ENCODE data around the gene KCNJ13. TPM values are rescaled to one million over a fixed set of nuclear protein-coding genes. Genes with fewer than 3 reads are reported as not detected.
A peak's percentile ranks its signal among the peaks of the same experiment; 100 is the strongest.

KCNJ13 gene
- total RNA-seq, 2 experiments from 2014 or later = not detected

GRCh38 chr2:232767866-232768265, 8.5 kb downstream of the KCNJ13 start:
- intact Hi-C loops (cut with micrococcal nuclease; ENCODE audit: unreplicated experiment) = loop anchor here (5.0 to 10.0 kb wide), 2 partner anchors 79 to 287 kb away; no protein-coding TSS in a partner anchor
- POLR2A ChIA-PET = interaction anchor here (0.7 to 2.9 kb wide), 2 partner anchors 9 to 582 kb away, joined by 3 to 13 read pairs; no protein-coding TSS in a partner anchor
- peaks cover 55% of the 10 kb centered on the region for H3K36me3 ChIP-seq (ENCODE audit: insufficient read depth, low read length)

DNA sequence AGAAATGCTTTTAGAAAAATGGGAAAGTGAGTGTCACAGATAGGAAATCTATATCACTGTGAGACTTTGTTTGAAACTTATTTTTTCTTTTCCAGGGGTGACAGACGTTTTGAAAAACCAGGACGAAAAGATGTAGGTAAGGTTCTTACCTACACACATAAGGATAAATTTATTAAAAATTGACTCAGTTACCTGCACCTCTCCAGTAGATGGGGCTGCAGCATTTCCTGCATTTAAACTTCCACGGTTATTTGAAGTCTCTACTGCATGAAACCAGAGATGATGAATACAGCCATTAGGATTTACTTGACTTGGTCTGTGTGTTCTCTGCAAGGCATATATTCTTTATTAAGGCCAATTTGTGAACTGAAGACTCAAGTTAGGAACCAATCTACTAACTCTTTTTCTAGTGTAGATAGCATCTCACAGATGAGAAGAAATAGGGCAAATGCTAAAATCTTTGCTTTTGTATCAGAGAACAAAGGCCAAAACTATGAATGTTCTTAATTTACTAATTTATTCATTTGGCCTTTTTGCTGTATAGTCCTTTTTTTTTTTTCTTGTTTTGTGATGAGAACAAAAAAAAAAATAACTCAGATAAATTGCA, 15.0 kb downstream of the KCNJ13 start:
- Histone ChIP-seq H3K9me3 (ENCODE audit: low read length) (no peaks in the 10 kb centered on the region), H3K4me2 (ENCODE audit: low read length) (no peak overlapping the region), H4K20me1 (ENCODE audit: insufficient read depth, low read length) (no peaks in the 10 kb centered on the region), H3K36me3 (ENCODE audit: insufficient read depth, low read length) (peaks cover 66% of the 10 kb centered on the region), H3K79me2 (ENCODE audit: insufficient read depth, low read depth, low read length) (no peaks in the 10 kb centered on the region), H2AFZ (ENCODE audit: low read length) (no peak overlapping the region), H3K9me2 (ENCODE audit: insufficient read depth, low read length) (no peaks in the 10 kb centered on the region), H3K27ac (ENCODE audit: low read depth, low read length, poor library complexity, severe bottlenecking) (no peak overlapping the region), H3K4me1 (ENCODE audit: insufficient read depth, low read length, poor library complexity, severe bottlenecking) (no peaks in the 10 kb centered on the region), H3K4me3 (ENCODE audit: low read depth, low read length, poor library complexity, severe bottlenecking) (no peak overlapping the region)
- intact Hi-C loops (cut with micrococcal nuclease; ENCODE audit: unreplicated experiment) = loop anchor here (2.0 to 10.0 kb wide), 2 partner anchors 293 to 489 kb away; partner anchors contain the start of gene ATG16L1
- ChIA-PET CTCF (ENCODE audit: unreplicated experiment) (no interaction called here), POLR2A (interaction anchor here (0.6 to 0.7 kb wide), 2 partner anchors 21 to 182 kb away, joined by 3 read pairs; no protein-coding TSS in a partner anchor)
- no TSS peak for BruUV-seq (replicated peaks)
- TF ChIP-seq EZH2phosphoT487 (IDR thresholded peaks at IDR 0.05; ENCODE audit: borderline replicate concordance, low read depth, low read length) (no peak), CTCF (conservative IDR thresholded peaks at IDR 0.05; ENCODE audit: low read length) (peak; percentile 95)
- DNase-seq (ENCODE audit: low spot score) = peak; percentile 70

More at GRCh38 chr2:232767866-232768265, 8.5 kb downstream of the KCNJ13 start:
- BruUV-seq (replicated peaks) = no TSS peak
- no peaks in the 10 kb centered on the region for H3K9me2 ChIP-seq (ENCODE audit: insufficient read depth, low read length)
- CTCF ChIA-PET (ENCODE audit: unreplicated experiment) = no interaction called here
- H2AFZ ChIP-seq (ENCODE audit: low read length) = no peak overlapping the region
- peaks cover 23% of the 10 kb centered on the region for H3K4me1 ChIP-seq (ENCODE audit: insufficient read depth, low read length, poor library complexity, severe bottlenecking)
- no peaks in the 10 kb centered on the region for H3K9me3 ChIP-seq (ENCODE audit: low read length)
- DNase-seq (ENCODE audit: low spot score) = no peak
- H3K4me3 ChIP-seq (ENCODE audit: low read depth, low read length, poor library complexity, severe bottlenecking) = no peak overlapping the region
- no peak overlapping the region for H3K27ac ChIP-seq (ENCODE audit: low read depth, low read length, poor library complexity, severe bottlenecking)
- 0 out of 2 replicates have a peak, but pooled peaks cover 2% of the 10 kb centered on the region for H3K79me2 ChIP-seq (ENCODE audit: insufficient read depth, low read depth, low read length)
- no peak overlapping the region for H3K4me2 ChIP-seq (ENCODE audit: low read length)
- no peaks in the 10 kb centered on the region for H4K20me1 ChIP-seq (ENCODE audit: insufficient read depth, low read length)
- TF ChIP-seq CTCF (conservative IDR thresholded peaks at IDR 0.05; ENCODE audit: low read length) = no peak
- TF ChIP-seq EZH2phosphoT487 (IDR thresholded peaks at IDR 0.05; ENCODE audit: borderline replicate concordance, low read depth, low read length) = no peak

DNA sequence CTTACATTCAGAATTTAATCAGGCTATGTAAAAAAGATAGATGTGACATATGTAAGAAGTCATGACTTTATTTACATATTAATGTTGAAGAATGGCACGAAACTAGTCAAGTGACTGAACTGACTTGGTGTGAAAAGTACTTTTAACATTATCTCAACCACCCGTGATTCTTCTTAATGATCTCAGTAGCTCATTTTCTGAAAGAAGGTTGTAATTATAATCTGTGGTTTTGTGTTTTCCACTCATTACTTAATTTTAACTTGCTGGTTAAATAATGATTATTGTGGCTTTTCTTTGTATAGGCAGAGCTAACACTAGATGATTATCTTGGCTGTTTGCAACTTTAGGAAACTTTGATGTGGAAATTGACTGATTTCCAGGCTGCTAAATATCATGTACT, 18.5 kb downstream of the KCNJ13 start:
- Histone ChIP-seq H3K4me3 (ENCODE audit: low read depth, low read length, poor library complexity, severe bottlenecking) (no peak overlapping the region), H2AFZ (ENCODE audit: low read length) (no peak overlapping the region), H3K27ac (ENCODE audit: low read depth, low read length, poor library complexity, severe bottlenecking) (no peak overlapping the region), H3K4me1 (ENCODE audit: insufficient read depth, low read length, poor library complexity, severe bottlenecking) (no peaks in the 10 kb centered on the region), H3K9me2 (ENCODE audit: insufficient read depth, low read length) (no peaks in the 10 kb centered on the region), H4K20me1 (ENCODE audit: insufficient read depth, low read length) (no peaks in the 10 kb centered on the region), H3K36me3 (ENCODE audit: insufficient read depth, low read length) (peaks cover 61% of the 10 kb centered on the region), H3K4me2 (ENCODE audit: low read length) (no peak overlapping the region), H3K79me2 (ENCODE audit: insufficient read depth, low read depth, low read length) (no peaks in the 10 kb centered on the region), H3K9me3 (ENCODE audit: low read length) (no peaks in the 10 kb centered on the region)
- ChIA-PET CTCF (ENCODE audit: unreplicated experiment) (no interaction called here), POLR2A (interaction anchor here (0.6 to 2.4 kb wide), 5 partner anchors 11 to 760 kb away, joined by 3 to 13 read pairs (median 4); no protein-coding TSS in a partner anchor)
- intact Hi-C loops (cut with micrococcal nuclease; ENCODE audit: unreplicated experiment) = no loop called here
- TF ChIP-seq EZH2phosphoT487 (IDR thresholded peaks at IDR 0.05; ENCODE audit: borderline replicate concordance, low read depth, low read length) (no peak), CTCF (conservative IDR thresholded peaks at IDR 0.05; ENCODE audit: low read length) (no peak)
- BruUV-seq (replicated peaks) = no TSS peak
- DNase-seq (ENCODE audit: low spot score) = no peak
